KMS-11 (cell line): Measurements from ENCODE around the gene ARHGEF6.

ENCODE experiments used
- H2AFZ ChIP-seq: fragments of 200-600 bp; sonication (generic); 2 replicates; pipeline ENCODE4 v1.6.1; 2016; ENCODE audit warnings: antibody characterized with exemption, mixed run types, low read depth
- H3K27ac ChIP-seq: fragments of 200-600 bp; sonication (generic); 2 replicates; pipeline ENCODE4 v1.6.1; 2016; ENCODE audit warnings: mild to moderate bottlenecking, mixed run types
- H3K27me3 ChIP-seq: fragments of 200-600 bp; sonication (generic); 2 replicates; pipeline ENCODE4 v1.6.1; 2017; ENCODE audit warnings: mild to moderate bottlenecking, low read depth, mixed run types, moderate library complexity; ENCODE audit not compliant: insufficient read depth
- H3K36me3 ChIP-seq: fragments of 200-600 bp; sonication (generic); 2 replicates; pipeline ENCODE4 v1.6.1; 2017; ENCODE audit warnings: mild to moderate bottlenecking, mixed run types; ENCODE audit not compliant: insufficient read depth
- H3K4me1 ChIP-seq: fragments of 200-600 bp; sonication (generic); 2 replicates; pipeline ENCODE4 v1.6.1; 2016; ENCODE audit warnings: mild to moderate bottlenecking, low read depth, mixed run types; ENCODE audit not compliant: poor library complexity, severe bottlenecking
- H3K4me2 ChIP-seq: fragments of 200-600 bp; sonication (generic); 2 replicates; pipeline ENCODE4 v1.7.0; 2016; ENCODE audit warnings: mild to moderate bottlenecking, mixed run types
- H3K4me3 ChIP-seq: fragments of 200-600 bp; sonication (generic); IDR thresholded peaks from 2 replicates; pipeline ENCODE4 v1.6.1; 2017; ENCODE audit warnings: low read depth, low read length, mixed read lengths; ENCODE audit not compliant: insufficient read depth
- H3K79me2 ChIP-seq: fragments of 200-600 bp; sonication (generic); 2 replicates; pipeline ENCODE4 v1.6.1; 2016; ENCODE audit warnings: low read depth, mixed run types; ENCODE audit not compliant: insufficient read depth
- H3K9ac ChIP-seq: fragments of 200-600 bp; sonication (generic); 2 replicates; pipeline ENCODE4 v1.6.1; 2016; ENCODE audit warnings: mild to moderate bottlenecking, mixed run types
- H4K20me1 ChIP-seq: fragments of 200-600 bp; sonication (generic); 2 replicates; pipeline ENCODE4 v1.6.1; 2016; ENCODE audit warnings: mild to moderate bottlenecking, mixed run types; ENCODE audit not compliant: insufficient read depth
- TF ChIP-seq, protein P1 (sequence below): fragments of 200-600 bp; sonication (generic); conservative IDR thresholded peaks from 2 replicates; pipeline ENCODE4 v1.6.1; 2017; ENCODE audit warnings: low read depth, mild to moderate bottlenecking, antibody characterized with exemption, low read length, moderate library complexity, mixed read lengths

The ARHGEF6 gene

GRCh38 chrX:136627409-136627808, 153.3 kb downstream of the ARHGEF6 start:
- Histone ChIP-seq H3K79me2 (no peaks in the 10 kb centered on the region), H3K4me1 (no peaks in the 10 kb centered on the region), H3K4me2 (no peak overlapping the region), H2AFZ (no peak overlapping the region), H3K9ac (no peak overlapping the region), H3K27ac (no peak overlapping the region), H3K36me3 (no peaks in the 10 kb centered on the region), H3K27me3 (no peaks in the 10 kb centered on the region), H3K4me3 (no peak overlapping the region), H4K20me1 (no peaks in the 10 kb centered on the region)
- TF ChIP-seq, protein P1, sequence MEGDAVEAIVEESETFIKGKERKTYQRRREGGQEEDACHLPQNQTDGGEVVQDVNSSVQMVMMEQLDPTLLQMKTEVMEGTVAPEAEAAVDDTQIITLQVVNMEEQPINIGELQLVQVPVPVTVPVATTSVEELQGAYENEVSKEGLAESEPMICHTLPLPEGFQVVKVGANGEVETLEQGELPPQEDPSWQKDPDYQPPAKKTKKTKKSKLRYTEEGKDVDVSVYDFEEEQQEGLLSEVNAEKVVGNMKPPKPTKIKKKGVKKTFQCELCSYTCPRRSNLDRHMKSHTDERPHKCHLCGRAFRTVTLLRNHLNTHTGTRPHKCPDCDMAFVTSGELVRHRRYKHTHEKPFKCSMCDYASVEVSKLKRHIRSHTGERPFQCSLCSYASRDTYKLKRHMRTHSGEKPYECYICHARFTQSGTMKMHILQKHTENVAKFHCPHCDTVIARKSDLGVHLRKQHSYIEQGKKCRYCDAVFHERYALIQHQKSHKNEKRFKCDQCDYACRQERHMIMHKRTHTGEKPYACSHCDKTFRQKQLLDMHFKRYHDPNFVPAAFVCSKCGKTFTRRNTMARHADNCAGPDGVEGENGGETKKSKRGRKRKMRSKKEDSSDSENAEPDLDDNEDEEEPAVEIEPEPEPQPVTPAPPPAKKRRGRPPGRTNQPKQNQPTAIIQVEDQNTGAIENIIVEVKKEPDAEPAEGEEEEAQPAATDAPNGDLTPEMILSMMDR = no peak

DNA sequence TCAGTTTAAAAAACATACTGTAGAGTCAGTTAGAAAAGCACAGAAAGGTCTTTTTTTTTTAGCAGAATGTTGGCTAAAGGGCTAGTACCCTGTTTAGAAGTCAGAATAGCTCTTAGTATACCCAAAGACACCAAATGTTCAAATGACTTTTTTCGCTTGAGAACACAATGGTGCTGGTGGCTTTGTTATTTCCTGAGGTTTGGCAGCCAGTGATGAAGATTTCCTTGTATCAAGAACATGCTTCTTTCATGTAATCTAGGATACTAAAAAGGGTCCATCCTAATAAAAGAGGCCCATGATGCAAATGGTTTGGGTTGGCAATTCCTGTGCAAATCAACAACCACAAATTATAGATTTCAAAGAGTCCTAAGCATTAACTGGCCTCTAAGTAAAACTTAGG, 153.8 kb downstream of the ARHGEF6 start:
- TF ChIP-seq, protein P1 = no peak
- H3K36me3 ChIP-seq = no peaks in the 10 kb centered on the region
- no peak overlapping the region for H2AFZ ChIP-seq
- no peaks in the 10 kb centered on the region for H3K79me2 ChIP-seq
- H3K9ac ChIP-seq = no peak overlapping the region
- no peaks in the 10 kb centered on the region for H4K20me1 ChIP-seq
- H3K27ac ChIP-seq = no peak overlapping the region
- H3K4me2 ChIP-seq = no peak overlapping the region
- H3K4me3 ChIP-seq = no peak overlapping the region
- H3K4me1 ChIP-seq = no peaks in the 10 kb centered on the region
- H3K27me3 ChIP-seq = no peaks in the 10 kb centered on the region

GRCh38 chrX:136626237-136626636, 154.5 kb downstream of the ARHGEF6 start:
- TF ChIP-seq, protein P1 = no peak
- H4K20me1 ChIP-seq = no peaks in the 10 kb centered on the region
- H3K27ac ChIP-seq = no peak overlapping the region
- no peak overlapping the region for H3K9ac ChIP-seq
- H2AFZ ChIP-seq = no peak overlapping the region
- H3K4me3 ChIP-seq = no peak overlapping the region
- H3K4me2 ChIP-seq = no peak overlapping the region
- no peaks in the 10 kb centered on the region for H3K27me3 ChIP-seq
- H3K4me1 ChIP-seq = no peaks in the 10 kb centered on the region
- H3K79me2 ChIP-seq = no peaks in the 10 kb centered on the region
- H3K36me3 ChIP-seq = no peaks in the 10 kb centered on the region

GRCh38 chrX:136625246-136625645, 155.5 kb downstream of the ARHGEF6 start:
- TF ChIP-seq, protein P1 = no peak
- H3K4me2 ChIP-seq = no peak overlapping the region
- no peaks in the 10 kb centered on the region for H4K20me1 ChIP-seq
- H3K79me2 ChIP-seq = no peaks in the 10 kb centered on the region
- no peak overlapping the region for H2AFZ ChIP-seq
- no peak overlapping the region for H3K27ac ChIP-seq
- no peaks in the 10 kb centered on the region for H3K36me3 ChIP-seq
- no peaks in the 10 kb centered on the region for H3K27me3 ChIP-seq
- no peak overlapping the region for H3K9ac ChIP-seq
- no peaks in the 10 kb centered on the region for H3K4me1 ChIP-seq
- no peak overlapping the region for H3K4me3 ChIP-seq
